ENCODE data around the gene ELANE.
A peak's percentile ranks its signal among the peaks of the same experiment; 100 is the strongest.
"Not testable (repeated sequence)": the region's sequence is repeated elsewhere in the genome, so short reads cannot be mapped to it uniquely, and the experiment has no call there.

The ELANE gene

DNA sequence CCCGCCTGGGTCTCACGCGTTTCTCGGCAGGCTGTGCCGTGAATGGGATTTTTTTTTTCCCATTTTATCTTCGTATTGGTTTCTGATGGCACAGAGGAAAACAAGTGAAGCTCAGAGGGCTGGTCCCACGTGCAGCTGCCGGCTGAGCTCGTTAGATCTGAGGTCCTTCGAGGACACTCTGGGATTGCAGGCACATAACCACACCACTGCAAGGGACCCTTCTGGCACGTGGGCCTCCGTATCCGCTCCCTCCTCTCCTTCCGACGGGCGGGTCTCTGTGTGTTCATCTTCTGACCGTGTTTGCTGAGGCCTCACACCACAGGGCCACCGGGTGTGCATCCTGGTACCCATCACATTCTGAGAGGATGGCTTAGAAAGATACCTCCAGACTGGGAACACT is 24.0 kb downstream of the ELANE start:
- Histone ChIP-seq H3K27me3 (ENCODE audit: control insufficient read depth in 1 of 2, insufficient read depth in 1 of 2, low read length in 2 of 2) (no peaks in the 10 kb centered on the region), H3K4ac (ENCODE audit: low read depth in 1 of 2, low read length in 2 of 2) (no peak overlapping the region), H4K91ac (ENCODE audit: low read length) (no peak overlapping the region), H2AK5ac (ENCODE audit: low read length, severe bottlenecking) (no peak overlapping the region), H2BK15ac (ENCODE audit: low read depth, poor library complexity, severe bottlenecking) (no peak overlapping the region), H3K23ac (ENCODE audit: low read length in 2 of 2) (no peak overlapping the region), H3K36me3 (ENCODE audit: control insufficient read depth in 1 of 2, insufficient read depth in 2 of 2, low read depth in 1 of 2, low read length in 2 of 2) (peaks cover 34 to 88% of the 10 kb centered on the region in 2 experiments), H3K9me3 (ENCODE audit: control insufficient read depth, low read length) (no peaks in the 10 kb centered on the region), H3K4me1 (ENCODE audit: control insufficient read depth, insufficient read depth, low read depth, low read length) (peaks cover 25% of the 10 kb centered on the region), H3K14ac (ENCODE audit: low read length in 2 of 2) (no peak overlapping the region), H4K8ac (ENCODE audit: low read length) (no peak overlapping the region), H3K9ac (ENCODE audit: low read length) (no peak overlapping the region), H2BK12ac (ENCODE audit: low read length in 2 of 2) (no peak overlapping the region), H3K18ac (ENCODE audit: low read depth in 1 of 2, low read length in 2 of 2) (no peak overlapping the region), H3K4me3 (ENCODE audit: insufficient read depth in 1 of 2, low read depth in 1 of 2, low read length in 2 of 2) (no peak overlapping the region), H2BK5ac (ENCODE audit: low read depth, low read length, poor library complexity, severe bottlenecking) (no peak overlapping the region), H3K27ac (ENCODE audit: low read length, poor library complexity, severe bottlenecking) (no peak overlapping the region), H2AFZ (ENCODE audit: low read depth, low read length) (no peak overlapping the region), H3K4me2 (ENCODE audit: low read length, poor library complexity, severe bottlenecking) (no peak overlapping the region), H3K79me1 (replicated peaks; ENCODE audit: low read length, poor library complexity, severe bottlenecking) (peaks cover 9% of the 10 kb centered on the region), H2BK120ac (ENCODE audit: low read depth, low read length) (no peak overlapping the region)
- 88% methylated on average over 18 of the region's 18 CpGs for WGBS
- no peak for DNase-seq

DNA sequence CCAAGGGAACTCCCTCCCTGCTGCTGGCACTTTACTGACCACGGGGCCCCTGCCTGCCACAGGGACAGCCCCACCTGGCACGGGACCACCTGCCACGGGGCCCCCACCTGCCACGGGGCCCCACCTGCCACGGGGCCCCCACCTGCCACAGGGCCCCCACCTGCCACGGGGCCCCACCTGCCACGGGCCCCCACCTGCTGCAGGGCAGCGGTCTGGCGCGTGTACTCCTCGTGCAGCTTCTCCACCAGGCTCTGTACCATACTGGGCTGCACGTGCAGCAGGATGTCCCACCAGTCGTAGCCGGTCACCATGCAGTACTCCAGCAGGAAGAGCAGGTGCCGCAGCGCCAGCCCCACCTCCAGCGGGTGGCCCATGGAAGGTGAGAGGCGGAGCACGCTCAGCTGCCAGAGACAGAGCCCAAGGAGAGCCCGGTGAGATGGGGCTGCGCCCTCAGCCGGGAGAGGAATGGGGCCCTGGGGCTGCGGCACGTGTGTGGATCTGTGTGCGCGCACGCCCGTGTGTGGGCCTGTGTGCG is 24.7 kb downstream of the ELANE start:
- no peak overlapping the region for H3K4me2 ChIP-seq (ENCODE audit: low read length, poor library complexity, severe bottlenecking)
- H3K36me3 ChIP-seq (ENCODE audit: control insufficient read depth in 1 of 2, insufficient read depth in 2 of 2, low read depth in 1 of 2, low read length in 2 of 2) = peaks cover 41 to 91% of the 10 kb centered on the region in 2 experiments
- H2AFZ ChIP-seq (ENCODE audit: low read depth, low read length) = no peak overlapping the region
- H3K9me3 ChIP-seq (ENCODE audit: control insufficient read depth, low read length) = no peaks in the 10 kb centered on the region
- no peak overlapping the region for H2BK5ac ChIP-seq (ENCODE audit: low read depth, low read length, poor library complexity, severe bottlenecking)
- no peak overlapping the region for H3K9ac ChIP-seq (ENCODE audit: low read length)
- H2BK12ac ChIP-seq (ENCODE audit: low read length in 2 of 2) = no peak overlapping the region
- no peak overlapping the region for H2AK5ac ChIP-seq (ENCODE audit: low read length, severe bottlenecking)
- H3K14ac ChIP-seq (ENCODE audit: low read length in 2 of 2) = no peak overlapping the region
- no peak overlapping the region for H3K23ac ChIP-seq (ENCODE audit: low read length in 2 of 2)
- no peak overlapping the region for H4K8ac ChIP-seq (ENCODE audit: low read length)
- H2BK15ac ChIP-seq (ENCODE audit: low read depth, poor library complexity, severe bottlenecking) = no peak overlapping the region
- no peak overlapping the region for H3K4ac ChIP-seq (ENCODE audit: low read depth in 1 of 2, low read length in 2 of 2)
- no peak overlapping the region for H3K27ac ChIP-seq (ENCODE audit: low read length, poor library complexity, severe bottlenecking)
- no peak for DNase-seq
- H3K79me1 ChIP-seq (replicated peaks; ENCODE audit: low read length, poor library complexity, severe bottlenecking) = peaks cover 13% of the 10 kb centered on the region
- H3K4me3 ChIP-seq (ENCODE audit: insufficient read depth in 1 of 2, low read depth in 1 of 2, low read length in 2 of 2) = no peak overlapping the region
- WGBS = 97% methylated on average over 29 of the region's 29 CpGs
- no peak overlapping the region for H2BK120ac ChIP-seq (ENCODE audit: low read depth, low read length)
- H4K91ac ChIP-seq (ENCODE audit: low read length) = no peak overlapping the region
- peaks cover 19% of the 10 kb centered on the region for H3K4me1 ChIP-seq (ENCODE audit: control insufficient read depth, insufficient read depth, low read depth, low read length)
- H3K18ac ChIP-seq (ENCODE audit: low read depth in 1 of 2, low read length in 2 of 2) = no peak overlapping the region
- H3K27me3 ChIP-seq (ENCODE audit: control insufficient read depth in 1 of 2, insufficient read depth in 1 of 2, low read length in 2 of 2) = no peaks in the 10 kb centered on the region

DNA sequence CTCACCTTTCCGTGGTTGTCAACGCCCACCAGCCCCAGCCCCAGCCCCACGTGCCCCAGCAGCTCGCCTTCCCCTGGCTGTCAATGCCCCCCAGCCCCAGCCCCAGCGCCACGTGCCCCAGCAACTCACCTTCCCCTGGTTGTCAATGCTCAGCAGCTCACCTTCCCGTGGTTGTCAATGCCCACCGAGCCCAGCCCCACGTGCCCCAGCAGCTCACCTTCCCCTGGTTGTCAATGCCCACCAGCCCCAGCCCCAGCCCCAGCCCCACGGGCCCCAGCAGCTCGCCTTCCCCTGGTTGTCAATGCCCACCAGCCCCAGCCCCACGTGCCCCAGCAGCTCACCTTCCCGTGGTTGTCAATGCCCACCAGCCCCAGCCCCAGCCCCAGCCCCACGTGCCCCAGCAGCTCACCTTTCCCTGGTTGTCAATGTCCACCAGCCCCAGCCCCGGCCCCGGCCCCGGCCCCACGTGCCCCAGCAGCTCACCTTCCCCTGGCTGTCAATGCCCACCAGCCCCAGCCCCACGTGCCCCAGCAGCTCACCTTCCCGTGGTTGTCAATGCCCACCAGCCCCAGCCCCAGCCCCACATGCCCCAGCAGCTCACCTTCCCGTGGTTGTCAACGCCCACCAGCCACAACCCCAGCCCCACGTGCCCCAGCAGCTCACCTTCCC is 26.0 kb downstream of the ELANE start:
- H2BK5ac ChIP-seq (ENCODE audit: low read depth, low read length, poor library complexity, severe bottlenecking); H3K4me2 ChIP-seq (ENCODE audit: low read length, poor library complexity, severe bottlenecking); H2BK120ac ChIP-seq (ENCODE audit: low read depth, low read length); H3K14ac ChIP-seq (ENCODE audit: low read length in 2 of 2); H3K27ac ChIP-seq (ENCODE audit: low read length, poor library complexity, severe bottlenecking); H3K9me3 ChIP-seq (ENCODE audit: control insufficient read depth, low read length); H3K18ac ChIP-seq (ENCODE audit: low read depth in 1 of 2, low read length in 2 of 2); DNase-seq; H3K4me1 ChIP-seq (ENCODE audit: control insufficient read depth, insufficient read depth, low read depth, low read length); H3K9ac ChIP-seq (ENCODE audit: low read length); H3K23ac ChIP-seq (ENCODE audit: low read length in 2 of 2); H4K8ac ChIP-seq (ENCODE audit: low read length); H4K91ac ChIP-seq (ENCODE audit: low read length); H2AFZ ChIP-seq (ENCODE audit: low read depth, low read length); H2BK15ac ChIP-seq (ENCODE audit: low read depth, poor library complexity, severe bottlenecking); H2BK12ac ChIP-seq (ENCODE audit: low read length in 2 of 2); H2AK5ac ChIP-seq (ENCODE audit: low read length, severe bottlenecking); H3K27me3 ChIP-seq (ENCODE audit: control insufficient read depth in 1 of 2, insufficient read depth in 1 of 2, low read length in 2 of 2); H3K4me3 ChIP-seq (ENCODE audit: insufficient read depth in 1 of 2, low read depth in 1 of 2, low read length in 2 of 2); H3K4ac ChIP-seq (ENCODE audit: low read depth in 1 of 2, low read length in 2 of 2): not testable (repeated sequence)
- Histone ChIP-seq H3K36me3 (ENCODE audit: control insufficient read depth in 1 of 2, insufficient read depth in 2 of 2, low read depth in 1 of 2, low read length in 2 of 2) (peaks cover 54 to 96% of the 10 kb centered on the region in 2 experiments), H3K79me1 (replicated peaks; ENCODE audit: low read length, poor library complexity, severe bottlenecking) (peaks cover 24% of the 10 kb centered on the region)
- WGBS = 93% methylated on average over 18 of the region's 23 CpGs

DNA sequence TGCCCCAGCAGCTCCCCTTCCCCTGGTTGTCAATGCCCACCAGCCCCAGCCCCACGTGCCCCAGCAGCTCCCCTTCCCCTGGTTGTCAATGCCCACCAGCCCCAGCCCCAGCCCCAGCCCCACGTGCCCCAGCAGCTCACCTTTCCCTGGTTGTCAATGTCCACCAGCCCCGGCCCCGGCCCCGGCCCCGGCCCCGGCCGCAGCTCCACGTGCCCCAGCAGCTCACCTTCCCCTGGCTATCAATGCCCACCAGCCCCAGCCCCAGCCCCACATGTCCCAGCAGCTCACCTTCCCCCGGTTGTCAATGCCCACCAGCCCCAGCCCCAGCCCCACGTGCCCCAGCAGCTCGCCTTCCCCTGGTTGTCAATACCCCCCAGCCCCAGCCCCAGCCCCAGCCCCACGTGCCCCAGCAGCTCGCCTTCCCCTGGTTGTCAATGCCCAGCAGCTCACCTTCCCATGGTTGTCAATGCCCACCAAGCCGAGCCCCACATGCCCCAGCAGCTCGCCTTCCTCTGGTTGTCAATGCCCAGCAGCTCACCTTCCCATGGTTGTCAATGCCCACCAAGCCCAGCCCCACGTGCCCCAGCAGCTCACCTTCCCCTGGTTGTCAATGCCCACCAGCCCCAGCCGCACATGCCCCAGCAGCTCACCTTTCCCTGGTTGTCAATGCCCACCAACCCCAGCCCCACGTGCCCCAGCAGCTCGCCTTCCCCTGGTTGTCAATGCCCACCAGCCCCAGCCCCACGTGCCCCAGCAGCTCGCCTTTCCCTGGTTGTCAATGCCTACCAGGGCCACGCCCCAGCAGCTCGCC is 26.9 kb downstream of the ELANE start:
- 94% methylated on average over 20 of the region's 24 CpGs for WGBS

More for the DNA sequence above, 26.9 kb downstream of the ELANE start:
- H2AK5ac ChIP-seq (ENCODE audit: low read length, severe bottlenecking); H4K91ac ChIP-seq (ENCODE audit: low read length); H2BK5ac ChIP-seq (ENCODE audit: low read depth, low read length, poor library complexity, severe bottlenecking); DNase-seq; H3K14ac ChIP-seq (ENCODE audit: low read length in 2 of 2); H3K9ac ChIP-seq (ENCODE audit: low read length); H2BK12ac ChIP-seq (ENCODE audit: low read length in 2 of 2); H2AFZ ChIP-seq (ENCODE audit: low read depth, low read length); H3K23ac ChIP-seq (ENCODE audit: low read length in 2 of 2); H4K8ac ChIP-seq (ENCODE audit: low read length); H2BK15ac ChIP-seq (ENCODE audit: low read depth, poor library complexity, severe bottlenecking); H3K18ac ChIP-seq (ENCODE audit: low read depth in 1 of 2, low read length in 2 of 2); H3K27me3 ChIP-seq (ENCODE audit: control insufficient read depth in 1 of 2, insufficient read depth in 1 of 2, low read length in 2 of 2); H2BK120ac ChIP-seq (ENCODE audit: low read depth, low read length); H3K27ac ChIP-seq (ENCODE audit: low read length, poor library complexity, severe bottlenecking); H3K4ac ChIP-seq (ENCODE audit: low read depth in 1 of 2, low read length in 2 of 2); H3K9me3 ChIP-seq (ENCODE audit: control insufficient read depth, low read length); H3K4me2 ChIP-seq (ENCODE audit: low read length, poor library complexity, severe bottlenecking): not testable (repeated sequence)
- Histone ChIP-seq H3K79me1 (replicated peaks; ENCODE audit: low read length, poor library complexity, severe bottlenecking) (peaks cover 24% of the 10 kb centered on the region), H3K4me3 (ENCODE audit: insufficient read depth in 1 of 2, low read depth in 1 of 2, low read length in 2 of 2) (peak overlapping the region in 1 of 2 experiments; percentile 31), H3K36me3 (ENCODE audit: control insufficient read depth in 1 of 2, insufficient read depth in 2 of 2, low read depth in 1 of 2, low read length in 2 of 2) (peaks cover 59 to 96% of the 10 kb centered on the region in 2 experiments), H3K4me1 (ENCODE audit: control insufficient read depth, insufficient read depth, low read depth, low read length) (peaks cover 17% of the 10 kb centered on the region)

Data from mesenchymal stem cell (in vitro differentiated cells and primary cell).